GM12878 (cell line): ENCODE data around the gene ATXN7L1. TPM values are rescaled to one million over a fixed set of nuclear protein-coding genes. Genes with fewer than 3 reads are reported as not detected.

Experiments used
- ATAC-seq: fragments of 200-7000 bp; cut with Tn5 transposase; 3 replicates; pipeline ENCODE4 v1.9.1; 2020; ENCODE audit warnings: mild to moderate bottlenecking, moderate library complexity
- BruUV-seq: library from RNA; stranded (reverse); fragments of 400-500 nt; replicated peaks from 2 replicates; lab custom pipeline; 2021; lab: Mats Ljungman, UMichigan
- CTCF ChIA-PET: fragments of 300-600 bp; sonication (Branson Sonifier 250); formaldehyde crosslinking; extraction: SDS; loops from one replicate; lab custom pipeline; 2021; ENCODE audit warnings: inconsistent platforms; lab: Yijun Ruan, JAX
- POLR2A ChIA-PET: fragments of 350-600 bp; formaldehyde crosslinking; extraction: SDS; loops from one replicate; lab custom pipeline; 2021; ENCODE audit warnings: inconsistent platforms; lab: Charles Lee
- RAD21 ChIA-PET: fragments of 300-600 bp; sonication (Branson Sonifier 250); formaldehyde crosslinking; loops from one replicate; lab custom pipeline; 2023; ENCODE audit warnings: antibody characterized with exemption; ENCODE audit not compliant: unreplicated experiment; lab: Charles Lee
- SMC1A ChIA-PET: fragments of 300-600 bp; sonication (Branson Sonifier 250); formaldehyde crosslinking; loops from one replicate; lab custom pipeline; 2023; ENCODE audit not compliant: unreplicated experiment, uncharacterized antibody; lab: Charles Lee
- DNase-seq: peaks from one replicate; pipeline ENCODE4 v3.0.0-alpha.2; 2011; ENCODE audit warnings: low read depth, low spot score
- FAIRE-seq: peaks from 3 replicates; lab custom pipeline; 2011; peaks lifted over from hg19 to GRCh38; lab: Jason Lieb, UNC
- H2AFZ ChIP-seq: 2 replicates; pipeline ENCODE4 v1.6.0; 2011; ENCODE audit warnings: low read depth, low read length, control low read depth; ENCODE audit not compliant: control insufficient read depth
- H3K27ac ChIP-seq: 2 replicates; pipeline ENCODE4 v1.5.1; 2011; ENCODE audit warnings: control low read depth; ENCODE audit not compliant: control insufficient read depth, insufficient read depth
- H3K27me3 ChIP-seq, 2 experiments: replicated peaks in 1 of 2; 2 replicates each; pipeline versions ENCODE4 v1.6.0 to v1.6.1; 2011; ENCODE audit warnings: low read length in 1 of 2; ENCODE audit not compliant: control insufficient read depth in 2 of 2, insufficient read depth in 2 of 2
- H3K36me3 ChIP-seq, 2 experiments: 2 replicates each; pipeline ENCODE4 v1.5.1; 2011; ENCODE audit warnings: low read length in 1 of 2; ENCODE audit not compliant: control insufficient read depth in 2 of 2, insufficient read depth in 2 of 2
- H3K4me1 ChIP-seq: 2 replicates; pipeline ENCODE4 v1.6.1; 2011; ENCODE audit warnings: mild to moderate bottlenecking, low read length, moderate library complexity, mixed read lengths; ENCODE audit not compliant: control insufficient read depth, insufficient read depth
- H3K4me2 ChIP-seq: 2 replicates; pipeline ENCODE4 v1.6.0; 2011; ENCODE audit warnings: control low read depth; ENCODE audit not compliant: control insufficient read depth, insufficient read depth
- H3K4me3 ChIP-seq: fragments of 200-600 bp; sonication (generic); 2 replicates; pipeline ENCODE4 v1.5.1; 2016
- H3K79me2 ChIP-seq: 2 replicates; pipeline ENCODE4 v1.6.0; 2011; ENCODE audit warnings: low read length; ENCODE audit not compliant: control insufficient read depth, insufficient read depth
- H3K9ac ChIP-seq: 2 replicates; pipeline ENCODE4 v1.8.0; 2011; ENCODE audit warnings: low read length, control low read depth, mixed read lengths; ENCODE audit not compliant: control insufficient read depth, insufficient read depth
- H3K9me3 ChIP-seq: replicated peaks from 3 replicates; pipeline ENCODE4 v1.5.1; 2011; ENCODE audit warnings: mild to moderate bottlenecking, low read length; ENCODE audit not compliant: control insufficient read depth, insufficient read depth
- H4K20me1 ChIP-seq: 2 replicates; pipeline ENCODE4 v1.6.0; 2011; ENCODE audit not compliant: control insufficient read depth, insufficient read depth
- EGR1 ChIP-seq, 2 experiments: IDR thresholded peaks; 1 replicate in 1 of 2; 2 replicates in 1 of 2; pipeline ENCODE4 v1.6.1; 2011 to 2012; ENCODE audit warnings: low read depth in 2 of 2, low read length in 2 of 2, borderline replicate concordance in 1 of 2, mild to moderate bottlenecking in 1 of 2, moderate library complexity in 1 of 2
- IKZF1 ChIP-seq: fragments of 450-650 bp; conservative IDR thresholded peaks from 2 replicates; pipeline ENCODE4 v1.6.1; 2017; ENCODE audit warnings: antibody characterized with exemption, mild to moderate bottlenecking
- MEF2A ChIP-seq: IDR thresholded peaks from 2 replicates; pipeline ENCODE4 v1.6.1; 2011; ENCODE audit warnings: low read depth, mild to moderate bottlenecking, low read length, moderate library complexity; ENCODE audit not compliant: insufficient read depth
- PBX3 ChIP-seq: IDR thresholded peaks from 2 replicates; pipeline ENCODE4 v1.6.1; 2011; ENCODE audit warnings: mild to moderate bottlenecking, low read depth, low read length, moderate library complexity; ENCODE audit not compliant: insufficient replicate concordance
- SMARCA5 ChIP-seq: fragments of 450-650 bp; IDR thresholded peaks from 2 replicates; pipeline ENCODE4 v1.6.1; 2017; ENCODE audit warnings: mild to moderate bottlenecking
- SREBF1 ChIP-seq: IDR thresholded peaks from 2 replicates; pipeline ENCODE4 v1.6.1; 2012; ENCODE audit warnings: mild to moderate bottlenecking, low read length
- ZBTB11 ChIP-seq: fragments of 450-650 bp; formaldehyde crosslinking; IDR thresholded peaks from 2 replicates; pipeline ENCODE4 v1.5.0; 2022; ENCODE audit warnings: mild to moderate bottlenecking, missing genetic modification characterization
- ZNF24 ChIP-seq: fragments of 450-650 bp; IDR thresholded peaks from 2 replicates; pipeline ENCODE4 v1.6.1; 2017; ENCODE audit warnings: antibody characterized with exemption, mild to moderate bottlenecking
- WGBS: methylation state at CpG from one replicate; pipeline ENCODE4 v1.1.6; 2016; ENCODE audit warnings: low lambda C conversion rate; ENCODE audit not compliant: insufficient replicate concordance, insufficient coverage; ENCODE audit errors: missing lambda C conversion rate; 5-methylcytosine and 5-hydroxymethylcytosine counted together
- in situ Hi-C: fragments of 300-500 bp; cut with MboI; formaldehyde crosslinking; loops from 9 replicates; pipeline ENCODE4 v1.14.3; 2018; ENCODE audit warnings: mixed read lengths
- intact Hi-C: fragments of 100-400 bp; cut with micrococcal nuclease; formaldehyde crosslinking; loops from one replicate; pipeline ENCODE4 v1.14.2; 2022; ENCODE audit not compliant: unreplicated experiment
- polyA plus RNA-seq, 11 experiments: library from polyadenylated mRNA; depleted of rRNA in 4 of 11; unstranded in 6 of 11; stranded (reverse) in 5 of 11; fragments of >200 nt; fragmentation: Nextera tagmentation in 4 of 11; fragmentation: Illumina TruSeq in 1 of 11; extraction: Ambion mirVana in 4 of 11; extraction: Trizol in 1 of 11; gene quantifications; 1 replicate in 1 of 11; 2 replicates in 10 of 11; pipeline versions ENCODE4 v1.2.1 to v1.2.3, GENCODE V29; 2011 to 2016; ENCODE audit warnings: inconsistent platforms in 2 of 11, missing spikeins in 2 of 11, low read depth in 1 of 11
- total RNA-seq, 4 experiments: library from RNA; depleted of rRNA in 3 of 4; stranded (reverse); fragments of >200 nt in 3 of 4; fragmentation: Illumina TruSeq in 1 of 4; extraction: Trizol in 1 of 4; gene quantifications; 2 replicates each; pipeline versions ENCODE4 v1.2.1 to v1.2.3, GENCODE V29; 2013 to 2021

Gene ATXN7L1
- total and polyA plus RNA-seq, 10 of the 15 experiments (the other 5 are each of a cell fraction or from before 2014, with no cell fraction given): 0.40 to 2.9 (median 1.2) TPM

GRCh38 chr7:105815576-105815975 is 60.8 kb downstream of the ATXN7L1 start:
- SMC1A ChIA-PET: interaction anchor here (0.7 to 2.2 kb wide), 8 partner anchors 9 to 308 kb away, joined by 3 to 17 read pairs (median 4); no protein-coding TSS in a partner anchor
- H2AFZ ChIP-seq: no peak overlapping the region
- no peak for TF ChIP-seq PBX3
- TF ChIP-seq MEF2A: no peak
- TF ChIP-seq ZNF24: no peak
- no peak for TF ChIP-seq EGR1 (IDR thresholded peaks at IDR 0.05; ENCODE audit: borderline replicate concordance in 1 of 2, low read depth in 2 of 2, low read length in 2 of 2)
- TF ChIP-seq, all 136 proteins: peak for 0
- no peak overlapping the region for H3K9ac ChIP-seq
- peaks cover 11% of the 10 kb centered on the region for H3K4me1 ChIP-seq
- ChIA-PET POLR2A (interaction anchor here (1.4 to 2.2 kb wide), 2 partner anchors 9 to 16 kb away, joined by 4 to 10 read pairs; no protein-coding TSS in a partner anchor), RAD21 (interaction anchor here (1.0 to 2.6 kb wide), 7 partner anchors 9 to 242 kb away, joined by 3 to 8 read pairs (median 3); no protein-coding TSS in a partner anchor), CTCF (interaction anchor here (0.6 to 2.6 kb wide), 9 partner anchors 10 to 412 kb away, joined by 3 to 9 read pairs (median 5); no protein-coding TSS in a partner anchor)
- H3K9me3 ChIP-seq: no peaks in the 10 kb centered on the region; the same call in 2 of the 3 replicates
- no peaks in the 10 kb centered on the region for H3K27me3 ChIP-seq
- no peak overlapping the region for H3K4me2 ChIP-seq
- in situ Hi-C loops (no loop called here), intact Hi-C loops (no loop called here)
- H3K27ac ChIP-seq: no peak overlapping the region
- no peaks in the 10 kb centered on the region; the same call in 1 of the 2 replicates for H4K20me1 ChIP-seq
- no peak for DNase-seq
- 58% methylated on average over 6 of the region's 6 CpGs for WGBS
- H3K36me3 ChIP-seq: no peaks in the 10 kb centered on the region
- BruUV-seq: no TSS peak
- no peak for ATAC-seq
- no peaks in the 10 kb centered on the region for H3K79me2 ChIP-seq
- no peak overlapping the region for H3K4me3 ChIP-seq
- no peak for FAIRE-seq

GRCh38 chr7:105814481-105814880 is 61.9 kb downstream of the ATXN7L1 start:
- no peak overlapping the region for H2AFZ ChIP-seq
- in situ Hi-C loops: no loop called here
- ATAC-seq (no peak), DNase-seq (no peak), FAIRE-seq (no peak)
- H3K4me1 ChIP-seq: peaks cover 17% of the 10 kb centered on the region
- no peaks in the 10 kb centered on the region for H3K36me3 ChIP-seq
- no peak overlapping the region for H3K9ac ChIP-seq
- no peaks in the 10 kb centered on the region for H4K20me1 ChIP-seq
- intact Hi-C loops: no loop called here
- no TSS peak for BruUV-seq
- no peak overlapping the region for H3K4me2 ChIP-seq
- ChIA-PET POLR2A (no interaction called here), CTCF (no interaction called here), RAD21 (interaction anchor here (1.4 kb wide), 1 partner anchor 9 kb away, joined by 3 read pairs; no protein-coding TSS in a partner anchor), SMC1A (interaction anchor here (0.8 to 12.3 kb wide), 3 partner anchors 8 to 49 kb away, joined by 3 to 182 read pairs (median 5); no protein-coding TSS in a partner anchor)
- H3K4me3 ChIP-seq: no peak overlapping the region
- H3K27me3 ChIP-seq: no peaks in the 10 kb centered on the region
- H3K79me2 ChIP-seq: no peaks in the 10 kb centered on the region
- no peak overlapping the region for H3K27ac ChIP-seq
- H3K9me3 ChIP-seq: peaks cover 3% of the 10 kb centered on the region; the same call in 2 of the 3 replicates
- TF ChIP-seq IKZF1 (no peak), SREBF1 (no peak), ZBTB11 (CRISPR knock-in tag) (no peak), SMARCA5 (no peak)
